A673 (cell line): Measurements from ENCODE around the gene P2RY12. TPM values are rescaled to one million over a fixed set of nuclear protein-coding genes. Genes with fewer than 3 reads are reported as not detected.

Experiments used
- BruUV-seq: library from RNA; stranded (reverse); fragments of 400-500 nt; replicated peaks from 2 replicates; lab custom pipeline; 2021; lab: Mats Ljungman, UMichigan
- CTCF ChIA-PET: fragments of 300-600 bp; sonication (Branson Sonifier 250); formaldehyde crosslinking; loops from one replicate; lab custom pipeline; 2022; ENCODE audit warnings: antibody characterized with exemption; lab: Charles Lee
- POLR2A ChIA-PET: fragments of 300-600 bp; sonication (Branson Sonifier 250); formaldehyde crosslinking; loops from one replicate; lab custom pipeline; 2022; ENCODE audit warnings: antibody characterized with exemption; ENCODE audit not compliant: low non-redundant PET; lab: Charles Lee
- DNase-seq: peaks from one replicate; pipeline ENCODE4 v3.0.0-alpha.2; 2015; ENCODE audit warnings: low spot score
- H3K27ac ChIP-seq: fragments of 200-600 bp; sonication (generic); 2 replicates; pipeline ENCODE4 v1.5.1; 2016; ENCODE audit warnings: mixed run types, low read depth, mild to moderate bottlenecking, mixed read lengths, antibody characterized with exemption, low read length; ENCODE audit not compliant: poor library complexity, severe bottlenecking
- H3K27me3 ChIP-seq: fragments of 200-600 bp; sonication (generic); replicated peaks from 2 replicates; pipeline ENCODE4 v1.6.1; 2017; ENCODE audit warnings: mixed run types, low read depth, mild to moderate bottlenecking, mixed read lengths, antibody characterized with exemption, low read length; ENCODE audit not compliant: insufficient read depth, poor library complexity
- H3K36me3 ChIP-seq: fragments of 200-600 bp; sonication (generic); 2 replicates; pipeline ENCODE4 v1.6.1; 2016; ENCODE audit warnings: mixed run types, mild to moderate bottlenecking, mixed read lengths, antibody characterized with exemption, low read length; ENCODE audit not compliant: insufficient read depth, poor library complexity, severe bottlenecking
- H3K4me1 ChIP-seq: fragments of 200-600 bp; sonication (generic); 2 replicates; pipeline ENCODE4 v1.6.1; 2017; ENCODE audit warnings: mixed run types, mild to moderate bottlenecking, mixed read lengths, antibody characterized with exemption, low read length; ENCODE audit not compliant: insufficient read depth, poor library complexity, severe bottlenecking
- H3K4me3 ChIP-seq: fragments of 200-600 bp; sonication (generic); 2 replicates; pipeline ENCODE4 v1.5.1; 2016; ENCODE audit warnings: low read depth, mixed run types, mild to moderate bottlenecking, mixed read lengths, low read length; ENCODE audit not compliant: poor library complexity, severe bottlenecking
- H3K9me3 ChIP-seq: fragments of 200-600 bp; sonication (generic); 2 replicates; pipeline ENCODE4 v1.6.1; 2016; ENCODE audit warnings: mixed run types, low read depth, mild to moderate bottlenecking, mixed read lengths, antibody characterized with exemption, low read length; ENCODE audit not compliant: poor library complexity, severe bottlenecking
- CTCF ChIP-seq: fragments of 300-800, 200-600 bp; sonication (generic); conservative IDR thresholded peaks from 2 replicates; pipeline ENCODE4 v1.5.1; 2017; ENCODE audit warnings: low read depth, mild to moderate bottlenecking, antibody characterized with exemption, low read length, moderate library complexity, mixed read lengths
- EZH2 ChIP-seq: fragments of 200-600 bp; sonication (generic); IDR thresholded peaks from 2 replicates; pipeline ENCODE4 v1.6.1; 2017; ENCODE audit warnings: borderline replicate concordance, low read depth, mild to moderate bottlenecking, mixed read lengths, antibody characterized with exemption, low read length; ENCODE audit not compliant: poor library complexity, severe bottlenecking
- intact Hi-C: fragments of 100-400 bp; cut with micrococcal nuclease; formaldehyde crosslinking; loops from one replicate; pipeline ENCODE4 v1.10.0; 2022; ENCODE audit not compliant: unreplicated experiment
- total RNA-seq: library from RNA; stranded (reverse); gene quantifications from 2 replicates; pipeline ENCODE4 v1.2.3, GENCODE V29; 2021

Gene P2RY12
- total RNA-seq, 1 experiment from 2014 or later = not detected

- H3K4me1 ChIP-seq = no peaks in the 10 kb centered on the region
- H3K27me3 ChIP-seq = no peaks in the 10 kb centered on the region
- intact Hi-C loops = no loop called here
- no TSS peak for BruUV-seq
- H3K9me3 ChIP-seq = no peaks in the 10 kb centered on the region
- ChIA-PET CTCF (no interaction called here), POLR2A (no interaction called here)
- H3K4me3 ChIP-seq = no peak overlapping the region
- H3K36me3 ChIP-seq = no peaks in the 10 kb centered on the region
- TF ChIP-seq CTCF (no peak), EZH2 (no peak)
- no peak overlapping the region for H3K27ac ChIP-seq
- DNase-seq = no peak
Observed at GRCh38 chr3:151306168-151306810, 78.3 kb downstream of the P2RY12 start.

- TF ChIP-seq EZH2 (no peak), CTCF (no peak)
- Histone ChIP-seq H3K27ac (no peak overlapping the region), H3K9me3 (no peaks in the 10 kb centered on the region), H3K27me3 (no peaks in the 10 kb centered on the region), H3K4me3 (no peak overlapping the region), H3K36me3 (no peaks in the 10 kb centered on the region), H3K4me1 (no peaks in the 10 kb centered on the region)
- CTCF ChIA-PET = no interaction called here
- BruUV-seq = no TSS peak
- no peak for DNase-seq
- POLR2A ChIA-PET = no interaction called here
- intact Hi-C loops = no loop called here
Observed at GRCh38 chr3:151305775-151306151, 78.8 kb downstream of the P2RY12 start.

GRCh38 chr3:151305060-151305774, 79.3 kb downstream of the P2RY12 start:
- POLR2A ChIA-PET = no interaction called here

More at GRCh38 chr3:151305060-151305774, 79.3 kb downstream of the P2RY12 start:
- no peaks in the 10 kb centered on the region for H3K27me3 ChIP-seq
- no peaks in the 10 kb centered on the region for H3K9me3 ChIP-seq
- H3K36me3 ChIP-seq = no peaks in the 10 kb centered on the region
- intact Hi-C loops = no loop called here
- CTCF ChIA-PET = no interaction called here
- no peak overlapping the region for H3K4me3 ChIP-seq
- no TSS peak for BruUV-seq
- TF ChIP-seq EZH2 = no peak
- TF ChIP-seq CTCF = no peak
- peak; percentile 63 for DNase-seq
- no peaks in the 10 kb centered on the region for H3K4me1 ChIP-seq
- no peak overlapping the region for H3K27ac ChIP-seq
